Measurements from ENCODE around the gene PXK.

DNA sequence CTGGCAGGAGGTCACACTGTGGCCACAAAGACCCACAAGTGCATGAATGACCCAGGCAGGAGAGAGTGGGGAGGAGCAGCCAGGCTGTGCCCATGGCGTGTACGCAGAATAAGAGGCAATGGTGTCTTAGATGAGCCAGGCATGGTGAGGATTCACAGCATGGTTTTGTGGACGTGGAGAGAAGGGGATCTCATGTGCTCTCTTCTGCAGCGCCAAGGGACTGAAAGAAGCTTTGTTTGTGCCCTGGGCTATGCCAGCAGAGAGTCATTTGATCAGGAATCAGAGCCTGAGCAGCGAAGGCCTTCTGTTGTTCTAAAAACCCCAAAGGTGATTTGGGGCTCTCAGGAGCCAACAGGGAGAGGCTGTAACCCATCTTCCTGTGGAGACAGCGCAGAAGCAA, 45.3 kb upstream of the PXK start:
- TF ChIP-seq, protein P1, sequence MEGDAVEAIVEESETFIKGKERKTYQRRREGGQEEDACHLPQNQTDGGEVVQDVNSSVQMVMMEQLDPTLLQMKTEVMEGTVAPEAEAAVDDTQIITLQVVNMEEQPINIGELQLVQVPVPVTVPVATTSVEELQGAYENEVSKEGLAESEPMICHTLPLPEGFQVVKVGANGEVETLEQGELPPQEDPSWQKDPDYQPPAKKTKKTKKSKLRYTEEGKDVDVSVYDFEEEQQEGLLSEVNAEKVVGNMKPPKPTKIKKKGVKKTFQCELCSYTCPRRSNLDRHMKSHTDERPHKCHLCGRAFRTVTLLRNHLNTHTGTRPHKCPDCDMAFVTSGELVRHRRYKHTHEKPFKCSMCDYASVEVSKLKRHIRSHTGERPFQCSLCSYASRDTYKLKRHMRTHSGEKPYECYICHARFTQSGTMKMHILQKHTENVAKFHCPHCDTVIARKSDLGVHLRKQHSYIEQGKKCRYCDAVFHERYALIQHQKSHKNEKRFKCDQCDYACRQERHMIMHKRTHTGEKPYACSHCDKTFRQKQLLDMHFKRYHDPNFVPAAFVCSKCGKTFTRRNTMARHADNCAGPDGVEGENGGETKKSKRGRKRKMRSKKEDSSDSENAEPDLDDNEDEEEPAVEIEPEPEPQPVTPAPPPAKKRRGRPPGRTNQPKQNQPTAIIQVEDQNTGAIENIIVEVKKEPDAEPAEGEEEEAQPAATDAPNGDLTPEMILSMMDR (conservative IDR thresholded peaks at IDR 0.05 in 1 of 2, IDR thresholded peaks at IDR 0.05 in 1 of 2; ENCODE audit: extremely low read depth in 1 of 2, insufficient read depth in 1 of 2, low read depth in 1 of 2, low read length in 2 of 2), result no peak
- no peak for TF ChIP-seq EZH2 (IDR thresholded peaks at IDR 0.05; ENCODE audit: borderline replicate concordance, low read length)
